Skeletal muscle satellite cell (primary cell): ENCODE measurements around the gene PTPN12.
"Not testable (repeated sequence)": the region's sequence is repeated elsewhere in the genome, so short reads cannot be mapped to it uniquely, and the experiment has no call there.

Source experiments
- H3K27me3 ChIP-seq: 2 replicates; pipeline ENCODE4 v1.7.0; 2013; ENCODE audit warnings: low read length; ENCODE audit not compliant: control insufficient read depth, insufficient read depth
- H3K36me3 ChIP-seq: 2 replicates; pipeline ENCODE4 v1.7.0; 2013; ENCODE audit warnings: mild to moderate bottlenecking, control low read depth, low read length; ENCODE audit not compliant: insufficient read depth
- H3K4me1 ChIP-seq: 2 replicates; pipeline ENCODE4 v1.7.0; 2013; ENCODE audit warnings: low read length; ENCODE audit not compliant: control insufficient read depth, insufficient read depth
- H3K4me2 ChIP-seq: 2 replicates; pipeline ENCODE4 v1.7.0; 2013; ENCODE audit warnings: mild to moderate bottlenecking, low read length
- H3K4me3 ChIP-seq: 2 replicates; pipeline ENCODE4 v1.7.0; 2013; ENCODE audit warnings: low read length
- H3K9ac ChIP-seq: 2 replicates; pipeline ENCODE4 v1.7.0; 2013; ENCODE audit warnings: mild to moderate bottlenecking, low read depth, low read length, moderate library complexity
- H3K9me3 ChIP-seq: replicated peaks from 2 replicates; pipeline ENCODE4 v1.7.0; 2013; ENCODE audit warnings: mild to moderate bottlenecking, control low read depth, low read length

Gene PTPN12

GRCh38 chr7:77524731-77525130 lies 12.4 kb upstream of the PTPN12 start:
- H3K4me1 ChIP-seq, result peaks cover 12% of the 10 kb centered on the region
- H3K9me3 ChIP-seq, result no peaks in the 10 kb centered on the region
- H3K36me3 ChIP-seq, result no peaks in the 10 kb centered on the region
- H3K4me2 ChIP-seq, result peak overlapping the region; percentile 19
- H3K4me3 ChIP-seq, result no peak overlapping the region
- H3K27me3 ChIP-seq, result no peaks in the 10 kb centered on the region
- H3K9ac ChIP-seq, result no peak overlapping the region

- Histone ChIP-seq H3K9me3 (no peaks in the 10 kb centered on the region), H3K9ac (peak overlapping the region; percentile 5), H3K4me2 (peak overlapping the region; percentile 19), H3K36me3 (no peaks in the 10 kb centered on the region), H3K4me1 (peaks cover 12% of the 10 kb centered on the region), H3K4me3 (no peak overlapping the region), H3K27me3 (no peaks in the 10 kb centered on the region)
Measured at GRCh38 chr7:77525231-77525630, 11.9 kb upstream of the PTPN12 start.

DNA sequence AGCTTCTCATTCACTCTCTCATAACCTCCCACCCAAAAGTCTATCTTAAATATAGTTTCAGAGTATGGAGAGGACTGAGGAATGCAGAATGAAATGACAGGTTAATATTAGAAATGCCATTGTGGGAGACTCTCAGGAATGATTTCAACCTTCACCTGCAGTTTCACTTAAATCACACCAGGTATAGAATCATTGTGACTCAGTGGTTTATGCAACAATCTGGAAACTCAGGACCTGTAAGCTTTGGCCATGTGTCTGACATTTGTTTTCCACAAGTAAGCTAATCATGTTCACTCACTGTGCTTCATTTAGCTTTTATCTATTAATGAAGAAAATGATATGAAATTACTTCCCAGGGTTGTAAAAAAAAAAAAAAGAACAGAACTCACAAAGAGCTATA lies 8.7 kb upstream of the PTPN12 start:
- H3K4me2 ChIP-seq, result no peak overlapping the region
- H3K27me3 ChIP-seq, result no peaks in the 10 kb centered on the region
- H3K36me3 ChIP-seq, result no peaks in the 10 kb centered on the region
- H3K4me1 ChIP-seq, result peaks cover 12% of the 10 kb centered on the region
- H3K9ac ChIP-seq, result no peak overlapping the region
- H3K9me3 ChIP-seq, result no peaks in the 10 kb centered on the region
- no peak overlapping the region for H3K4me3 ChIP-seq

- H3K36me3 ChIP-seq, result no peaks in the 10 kb centered on the region
- H3K4me2 ChIP-seq, result no peak overlapping the region
- no peak overlapping the region for H3K4me3 ChIP-seq
- no peak overlapping the region for H3K9ac ChIP-seq
- H3K4me1 ChIP-seq, result peaks cover 12% of the 10 kb centered on the region
- H3K27me3 ChIP-seq, result no peaks in the 10 kb centered on the region
- no peaks in the 10 kb centered on the region for H3K9me3 ChIP-seq
Measured at GRCh38 chr7:77529279-77529678, 7.8 kb upstream of the PTPN12 start.

DNA sequence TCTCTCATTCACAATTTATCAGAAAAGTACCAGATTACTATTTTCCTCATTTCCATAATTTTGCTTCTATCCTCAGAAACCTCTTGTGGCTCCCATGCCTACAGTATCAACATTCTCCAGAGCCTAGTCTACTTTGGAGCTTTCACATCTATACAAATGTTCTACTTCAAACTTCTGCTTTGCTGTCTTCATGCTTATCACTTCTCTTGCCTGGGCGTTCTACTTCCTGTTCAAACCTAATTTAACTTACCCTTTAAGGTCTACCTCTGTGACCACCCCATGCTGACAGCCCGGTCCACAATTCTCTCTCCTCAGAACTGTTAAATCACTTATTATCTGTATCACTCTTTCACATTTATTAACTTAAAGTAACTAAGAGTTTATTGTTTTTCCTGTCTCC lies 6.1 kb upstream of the PTPN12 start:
- Histone ChIP-seq H3K4me3 (no peak overlapping the region), H3K9me3 (no peaks in the 10 kb centered on the region), H3K4me1 (peaks cover 3% of the 10 kb centered on the region), H3K9ac (no peak overlapping the region), H3K27me3 (no peaks in the 10 kb centered on the region), H3K36me3 (no peaks in the 10 kb centered on the region), H3K4me2 (no peak overlapping the region)

- Histone ChIP-seq H3K4me1 (peaks cover 3% of the 10 kb centered on the region), H3K9me3 (no peaks in the 10 kb centered on the region)
Measured at GRCh38 chr7:77532247-77532646, 4.8 kb upstream of the PTPN12 start.

GRCh38 chr7:77532732-77533131 lies 4.4 kb upstream of the PTPN12 start:
- not testable (repeated sequence) for H3K4me1 ChIP-seq, H3K27me3 ChIP-seq, H3K4me3 ChIP-seq, H3K36me3 ChIP-seq, H3K4me2 ChIP-seq, H3K9ac ChIP-seq, H3K9me3 ChIP-seq

More at GRCh38 chr7:77532247-77532646, 4.8 kb upstream of the PTPN12 start:
- no peak overlapping the region for H3K4me2 ChIP-seq
- H3K36me3 ChIP-seq, result no peaks in the 10 kb centered on the region
- H3K27me3 ChIP-seq, result no peaks in the 10 kb centered on the region
- H3K9ac ChIP-seq, result no peak overlapping the region
- H3K4me3 ChIP-seq, result no peak overlapping the region

DNA sequence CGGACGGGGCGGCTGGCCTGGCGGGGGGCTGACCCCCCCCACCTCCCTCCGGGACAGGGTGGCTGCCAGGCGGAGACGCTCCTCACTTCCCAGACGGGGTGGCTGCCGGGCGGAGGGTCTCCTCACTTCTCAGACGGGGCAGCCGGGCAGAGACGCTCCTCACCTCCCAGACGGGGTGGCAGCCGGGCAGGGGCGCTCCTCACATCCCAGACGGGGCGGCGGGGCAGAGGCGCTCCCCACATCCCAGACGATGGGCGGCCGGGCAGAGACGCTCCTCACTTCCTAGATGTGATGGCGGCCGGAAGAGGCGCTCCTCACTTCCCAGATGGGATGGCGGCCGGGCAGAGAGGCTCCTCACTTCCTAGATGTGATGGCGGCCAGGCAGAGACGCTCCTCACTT lies 3.0 kb upstream of the PTPN12 start:
- H3K4me2 ChIP-seq, H3K9ac ChIP-seq, H3K4me3 ChIP-seq, H3K27me3 ChIP-seq, H3K9me3 ChIP-seq, H3K4me1 ChIP-seq, H3K36me3 ChIP-seq: not testable (repeated sequence)

DNA sequence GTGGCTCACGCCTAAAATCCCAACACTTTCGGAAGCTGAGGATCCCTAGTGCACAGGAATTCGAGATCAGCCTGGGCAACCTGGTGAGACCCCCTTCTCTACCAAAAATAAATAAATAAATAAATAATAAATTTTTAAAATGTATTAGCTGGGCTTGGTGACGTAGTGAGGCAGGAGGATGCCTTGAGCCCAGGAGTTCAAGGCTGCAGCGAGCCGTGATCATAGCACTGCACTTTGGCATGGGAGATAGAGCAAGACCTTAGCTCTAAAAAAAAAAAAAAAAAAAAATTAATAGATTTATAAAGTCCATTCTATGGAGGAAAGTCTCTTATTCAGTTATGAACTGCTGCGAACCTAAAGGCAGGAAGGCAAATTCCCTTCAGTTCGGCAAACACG lies 1.1 kb upstream of the PTPN12 start:
- Histone ChIP-seq H3K4me3 (peak overlapping the region; percentile 94), H3K4me2 (peak overlapping the region; percentile 98), H3K9me3 (no peaks in the 10 kb centered on the region), H3K9ac (peak overlapping the region; percentile 84), H3K4me1 (peaks cover 18% of the 10 kb centered on the region), H3K27me3 (no peaks in the 10 kb centered on the region), H3K36me3 (peaks cover 6% of the 10 kb centered on the region)

GRCh38 chr7:77536413-77537135 lies 521 bp upstream of the PTPN12 start:
- peak overlapping the region; percentile 84 for H3K9ac ChIP-seq
- peak overlapping the region; percentile 94 for H3K4me3 ChIP-seq
- H3K36me3 ChIP-seq, result peaks cover 11% of the 10 kb centered on the region
- no peaks in the 10 kb centered on the region for H3K9me3 ChIP-seq
- no peaks in the 10 kb centered on the region for H3K27me3 ChIP-seq
- H3K4me1 ChIP-seq, result peaks cover 23% of the 10 kb centered on the region
- H3K4me2 ChIP-seq, result peak overlapping the region; percentile 98

- Histone ChIP-seq H3K4me1 (peaks cover 36% of the 10 kb centered on the region), H3K27me3 (no peaks in the 10 kb centered on the region)
Measured at GRCh38 chr7:77537778-77538280, 734 bp downstream of the PTPN12 start.

More at GRCh38 chr7:77537778-77538280, 734 bp downstream of the PTPN12 start:
- Histone ChIP-seq H3K9ac (peak overlapping the region; percentile 98), H3K4me2 (peak overlapping the region; percentile 78), H3K4me3 (peak overlapping the region; percentile 85), H3K9me3 (no peaks in the 10 kb centered on the region), H3K36me3 (peaks cover 11% of the 10 kb centered on the region)
